DMS 273 (cell line): ENCODE results near the gene SLIT1.
"Not testable (repeated sequence)": the region's sequence is repeated elsewhere in the genome, so short reads cannot be mapped to it uniquely, and the experiment has no call there.

Experiments
- DNase-seq: peaks from one replicate; lab custom pipeline; 2025; ENCODE audit not compliant: unreplicated experiment; lab: John Stamatoyannopoulos, UW

Gene SLIT1

DNA sequence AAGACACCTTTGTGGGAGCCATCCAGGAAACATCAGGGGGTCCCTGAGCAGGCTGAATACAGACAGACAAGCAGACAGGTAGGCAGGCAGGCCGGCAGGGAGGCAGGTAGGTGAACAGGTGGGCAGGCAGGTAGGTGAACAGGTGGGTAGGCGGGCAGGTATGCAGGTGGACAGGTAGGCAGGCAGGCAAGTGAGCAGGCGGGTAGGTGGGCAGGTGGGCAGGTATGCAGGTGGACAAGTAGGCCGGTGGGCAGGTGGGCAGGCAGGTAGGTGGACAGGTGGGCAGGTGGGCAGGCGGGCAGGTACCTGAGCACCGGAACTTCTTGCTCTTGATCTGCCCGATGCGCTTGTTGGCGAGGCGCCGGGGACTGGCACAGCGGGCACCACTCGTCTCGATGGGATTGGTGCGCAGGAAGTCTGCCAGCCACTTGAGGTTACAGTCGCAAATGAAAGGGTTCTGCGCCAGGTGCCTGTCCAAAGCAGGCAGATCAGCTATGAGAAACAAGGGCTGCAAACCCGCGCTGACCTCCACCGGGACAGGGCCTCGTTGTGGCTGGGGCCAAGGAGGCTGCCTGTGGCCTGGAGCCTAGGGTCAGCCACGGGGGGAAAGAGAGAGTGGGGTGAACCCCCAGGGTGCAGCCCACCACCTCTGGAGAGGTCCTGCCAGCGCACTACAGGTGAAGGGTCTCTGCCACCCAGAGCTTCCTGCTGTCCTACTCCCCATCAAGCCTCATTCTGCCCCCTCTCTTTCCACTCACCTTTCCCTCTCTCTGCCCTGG lies 136.9 kb downstream of the SLIT1 start:
- DNase-seq, result no peak

DNA sequence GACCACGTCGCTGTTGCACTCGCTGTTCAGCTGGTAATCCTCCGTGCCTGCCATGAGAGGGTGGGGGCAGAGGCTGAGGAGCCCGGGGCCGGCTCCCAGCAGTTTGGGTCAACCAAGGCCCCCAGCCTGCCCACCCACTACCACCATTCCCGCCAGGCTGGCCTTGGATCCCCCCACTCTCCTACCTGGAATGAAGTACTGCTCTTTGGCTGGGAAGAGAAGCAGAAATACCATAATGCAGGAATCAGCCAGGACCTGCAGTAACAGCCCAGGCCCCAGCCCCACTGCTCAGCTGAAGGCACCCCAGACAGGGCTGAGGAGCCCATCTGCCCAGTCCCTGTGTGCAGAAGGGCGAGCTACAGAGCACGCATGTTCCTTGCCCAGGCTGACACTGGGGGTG lies 138.0 kb downstream of the SLIT1 start:
- no peak for DNase-seq

DNA sequence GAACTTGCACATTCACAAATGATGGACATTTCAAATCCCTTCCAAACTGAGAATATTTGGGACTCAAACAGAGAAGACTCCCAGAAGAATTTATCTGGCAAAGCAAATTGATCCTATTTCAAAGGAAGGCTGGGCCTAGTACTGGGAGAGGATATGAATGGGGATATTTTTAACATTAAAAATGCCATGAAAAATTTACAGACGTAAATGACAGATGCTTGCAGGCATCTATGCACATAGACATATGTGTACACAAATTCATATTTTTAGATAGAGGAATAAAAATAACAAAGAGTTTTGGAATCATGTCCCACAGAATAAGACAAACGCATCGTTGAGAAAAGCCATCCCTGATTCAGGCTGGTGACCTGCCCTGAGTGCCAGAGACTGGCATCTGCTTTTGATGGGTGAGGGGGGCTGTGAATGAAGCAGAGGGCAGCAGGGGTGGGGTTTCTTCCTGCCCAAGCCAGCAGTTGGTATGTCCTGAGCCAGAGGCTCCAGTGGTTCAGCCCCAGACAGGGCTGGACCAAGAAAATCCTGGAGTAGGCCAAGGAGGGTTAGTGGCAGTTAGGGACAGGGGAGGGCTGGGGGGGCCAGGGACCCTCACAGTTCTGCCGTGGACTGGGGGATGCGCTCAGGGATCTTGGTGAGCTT lies 138.5 kb downstream of the SLIT1 start:
- no peak for DNase-seq

DNA sequence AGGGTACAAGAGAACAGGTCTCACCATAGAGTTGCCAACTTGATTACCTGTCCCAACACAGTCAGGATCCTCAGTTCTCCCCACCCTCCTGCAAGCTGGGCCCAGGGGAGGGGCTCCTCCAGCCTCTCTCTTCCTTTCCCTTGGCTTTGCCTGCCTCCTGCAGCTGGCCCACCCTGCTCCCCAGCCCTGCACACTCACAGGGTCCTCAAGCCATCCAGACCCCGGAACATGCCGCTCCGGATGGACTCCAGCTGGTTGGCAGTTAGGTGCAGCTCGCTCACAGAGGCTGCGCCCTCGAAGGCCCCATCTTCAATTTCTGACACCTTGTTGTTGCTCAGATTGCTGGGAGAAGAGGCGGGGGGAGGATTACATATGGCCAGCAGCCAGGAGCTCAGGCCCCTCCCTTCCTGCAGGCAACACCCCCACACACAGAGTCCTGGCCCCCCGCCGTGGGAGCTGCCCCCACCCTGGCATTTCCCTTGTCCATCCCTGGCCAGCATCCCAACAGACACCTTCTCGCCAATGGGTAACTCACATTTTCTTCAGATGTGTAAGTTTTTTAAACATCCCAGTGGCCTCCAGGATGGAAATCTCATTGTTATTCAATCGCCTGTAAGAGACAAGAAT lies 139.2 kb downstream of the SLIT1 start:
- DNase-seq, result no peak

DNA sequence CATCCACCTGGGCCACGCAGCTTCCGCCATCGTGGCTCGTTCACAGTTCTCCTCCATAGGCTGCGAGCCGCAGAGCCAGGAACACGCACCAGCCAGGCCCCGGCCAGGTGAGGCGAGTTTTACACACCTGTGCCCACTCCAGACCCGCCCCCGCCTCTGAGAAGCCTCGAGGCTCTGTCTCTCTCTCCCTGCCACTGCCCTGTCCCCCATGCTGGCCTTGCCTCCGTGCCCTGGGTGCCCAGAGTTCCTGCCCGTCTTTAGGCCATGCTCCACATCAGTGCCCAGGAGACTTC lies 142.2 kb downstream of the SLIT1 start:
- no peak for DNase-seq

DNA sequence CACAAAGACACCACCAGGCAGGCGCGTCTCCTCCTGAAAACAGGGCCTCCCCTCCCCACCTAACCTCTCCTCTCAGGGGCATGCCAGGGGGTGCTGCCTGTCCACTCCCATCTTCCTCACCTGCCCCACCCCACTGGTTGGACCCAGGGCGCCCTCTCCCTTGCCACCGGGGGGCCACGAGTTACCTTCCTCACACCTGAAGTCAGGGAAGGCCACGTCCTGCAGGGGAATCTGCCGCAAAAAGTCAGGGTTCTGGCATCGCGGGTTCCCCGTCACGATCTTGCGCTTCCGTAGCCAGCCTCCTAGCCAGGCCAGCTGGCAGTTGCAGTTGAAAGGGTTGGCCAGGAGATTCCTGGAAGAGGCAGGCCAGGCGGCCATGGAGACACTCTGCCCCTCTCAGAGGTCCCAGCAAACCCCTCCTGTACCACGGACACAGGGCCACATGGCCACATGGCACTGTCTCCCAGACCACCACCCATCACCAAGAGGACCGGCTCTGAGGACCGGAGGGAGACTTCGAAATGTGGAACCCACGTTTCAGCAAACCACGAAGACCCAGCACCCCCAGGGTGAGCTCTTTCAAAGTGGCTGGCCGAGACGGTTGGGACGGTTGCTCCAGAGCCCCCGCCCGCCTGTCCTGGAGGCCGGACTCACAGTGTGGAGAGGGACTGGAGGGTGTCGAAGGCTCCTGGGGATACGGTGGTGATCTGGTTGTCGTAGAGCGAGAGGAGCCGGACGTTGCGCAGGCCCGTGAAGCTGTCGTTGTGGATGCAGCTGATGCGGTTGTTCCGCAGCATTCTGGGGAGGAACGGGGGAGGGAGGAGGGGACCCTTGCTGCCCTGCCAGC lies 142.8 kb downstream of the SLIT1 start:
- DNase-seq, result no peak

DNA sequence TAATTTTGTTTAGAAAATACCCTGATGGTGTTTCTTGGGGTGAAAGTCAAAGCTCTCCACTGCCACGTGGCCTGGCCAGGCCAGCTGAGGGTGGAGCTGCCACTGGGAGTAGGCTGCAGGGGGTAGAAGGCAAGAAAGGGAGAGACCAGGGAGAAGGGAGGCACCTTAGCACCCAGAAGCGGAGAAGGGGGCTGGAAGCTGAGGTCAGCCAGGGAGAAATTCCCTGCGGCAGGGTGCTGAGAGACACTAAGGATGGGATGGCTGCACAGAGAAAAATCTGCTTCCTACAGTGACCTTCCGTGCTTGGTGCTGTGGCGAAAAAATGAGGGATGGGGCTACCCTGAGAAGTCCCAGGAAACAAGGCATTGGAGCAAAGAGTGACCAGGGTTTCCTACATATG lies 143.7 kb downstream of the SLIT1 start:
- no peak for DNase-seq

DNA sequence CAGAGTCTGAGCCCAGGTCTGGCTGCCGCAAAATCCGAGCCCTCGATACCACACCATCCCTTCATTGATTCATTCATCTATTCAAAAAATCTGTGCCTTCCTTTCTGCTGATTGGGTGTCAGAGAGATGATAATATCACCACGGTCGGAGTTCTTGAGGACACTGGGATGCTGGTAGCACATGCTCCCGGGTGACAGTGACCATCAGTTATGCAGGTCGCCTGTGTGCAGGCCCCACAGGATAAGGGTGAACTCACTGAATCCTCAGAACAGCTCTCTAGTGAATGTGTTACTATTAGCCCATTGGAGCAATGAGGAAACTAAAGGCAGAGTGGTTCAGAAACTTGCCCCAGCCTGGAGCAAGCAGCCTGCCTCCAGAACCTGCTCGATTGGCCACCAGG lies 145.1 kb downstream of the SLIT1 start:
- no peak for DNase-seq

DNA sequence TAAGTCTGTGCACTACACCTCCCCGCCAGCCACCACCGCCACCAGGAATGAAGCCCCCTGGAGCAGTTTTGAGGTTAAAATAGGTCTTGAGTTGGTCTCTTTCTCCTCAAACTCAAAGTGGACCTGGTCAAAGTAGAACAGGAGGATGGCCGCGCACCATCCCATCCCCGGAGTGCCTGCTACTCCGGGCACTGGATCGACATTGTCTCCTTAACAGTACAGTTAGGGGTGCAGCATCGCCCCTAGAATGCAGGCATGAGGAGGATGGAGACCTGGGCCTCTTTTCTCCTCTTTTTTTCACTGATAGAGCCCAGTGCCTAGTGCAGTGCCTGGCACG lies 145.5 kb downstream of the SLIT1 start:
- no peak for DNase-seq

DNA sequence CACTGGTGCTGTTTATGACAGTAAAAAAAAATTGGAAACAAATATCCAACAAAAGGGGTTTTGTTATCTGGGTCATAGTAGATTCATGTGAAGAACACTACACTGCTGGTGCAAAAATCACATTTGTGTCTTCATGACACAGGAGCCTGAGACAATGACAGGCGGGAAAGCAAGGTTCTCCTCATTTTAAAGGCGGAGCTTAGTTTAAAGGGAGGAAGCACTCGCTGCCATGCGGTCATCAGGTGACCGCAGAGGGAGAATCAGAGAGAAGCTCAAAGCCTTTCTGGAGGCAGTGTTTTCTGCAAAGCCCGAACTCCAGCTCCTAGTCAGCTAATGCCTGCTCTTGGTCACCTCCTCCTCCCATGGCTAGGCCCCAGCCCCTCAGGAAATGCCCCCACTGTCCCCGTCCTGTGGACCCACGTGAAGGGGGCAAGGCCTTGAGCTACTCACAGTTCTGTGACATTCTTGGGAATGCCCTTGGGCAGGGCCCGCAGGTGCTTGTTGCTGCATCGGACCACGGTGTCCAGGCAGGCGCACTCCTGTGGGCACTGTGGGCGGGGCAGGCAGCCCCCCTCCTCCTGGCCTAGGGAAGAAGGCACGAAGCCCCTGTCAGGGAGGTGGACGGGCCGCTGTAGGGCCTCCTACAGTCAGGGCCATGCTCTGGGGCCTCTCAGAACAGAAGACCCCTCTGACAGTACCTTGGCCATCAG lies 146.1 kb downstream of the SLIT1 start:
- no peak for DNase-seq

DNA sequence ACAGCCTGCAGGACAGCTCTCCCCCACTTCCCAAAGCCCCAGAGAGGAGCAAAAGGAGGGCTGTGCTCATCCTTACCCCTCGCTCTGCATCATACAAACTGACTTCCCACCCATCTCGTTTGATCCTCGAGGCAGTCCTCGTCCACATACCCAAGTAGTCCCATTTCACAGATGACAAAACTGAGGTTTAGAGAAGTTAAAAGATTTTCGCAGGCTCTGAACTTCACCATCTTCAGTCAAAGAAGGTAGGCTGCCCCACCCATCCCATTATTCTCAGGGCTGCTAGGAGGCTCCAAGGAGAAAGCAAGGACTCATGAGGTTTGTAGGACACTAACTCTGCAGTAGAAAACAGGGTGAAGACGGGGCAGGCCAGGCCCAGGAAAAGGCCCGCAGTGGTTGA lies 147.1 kb downstream of the SLIT1 start:
- no peak for DNase-seq

DNA sequence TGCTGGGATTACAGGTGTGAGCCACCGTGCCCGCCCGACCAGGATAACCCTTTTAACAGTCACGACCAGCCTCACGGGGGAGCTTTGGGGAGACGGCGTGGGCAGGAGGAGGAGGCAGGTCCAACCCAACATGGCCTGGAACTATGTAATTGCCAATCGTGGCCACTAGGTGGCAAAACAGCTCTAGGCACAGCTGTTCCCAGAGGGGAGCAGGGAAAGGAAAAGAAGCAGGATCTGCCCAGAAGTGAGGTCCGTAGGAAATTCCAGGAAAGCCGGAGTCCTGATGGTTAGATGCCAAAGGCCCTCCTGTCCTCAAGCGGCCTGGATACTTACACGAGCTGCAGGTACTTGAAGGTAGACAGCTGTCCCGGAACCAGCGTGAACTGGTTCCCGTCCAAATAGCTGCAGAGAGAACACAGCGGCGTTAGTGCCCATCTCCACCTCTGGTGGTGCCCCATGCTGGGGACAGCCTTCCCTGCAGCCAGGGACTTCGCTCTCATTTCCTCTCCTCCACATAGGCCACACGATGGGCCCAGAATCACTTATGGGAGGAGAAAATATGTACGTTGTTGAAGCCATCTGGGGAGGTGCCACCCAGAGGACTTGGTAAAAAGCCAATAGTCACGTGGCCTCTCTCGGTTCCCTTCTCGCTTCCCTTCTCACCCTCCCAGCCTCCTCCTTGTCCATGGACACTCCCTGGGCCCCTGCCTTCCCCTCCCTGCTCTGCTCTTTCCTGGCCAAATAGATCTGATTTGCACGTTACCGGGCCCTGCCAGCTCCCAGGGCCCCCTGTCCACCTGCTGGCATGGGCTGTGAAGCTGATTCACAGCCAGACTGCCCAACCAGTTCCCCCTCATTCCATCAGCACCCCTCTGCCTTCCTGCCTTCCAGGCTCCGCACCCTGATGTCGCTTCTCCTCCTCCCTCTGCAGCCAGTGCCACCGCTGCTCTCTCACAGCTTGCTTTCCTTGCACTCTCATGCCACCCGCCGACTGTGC lies 148.1 kb downstream of the SLIT1 start:
- peak; percentile 93 for DNase-seq

DNA sequence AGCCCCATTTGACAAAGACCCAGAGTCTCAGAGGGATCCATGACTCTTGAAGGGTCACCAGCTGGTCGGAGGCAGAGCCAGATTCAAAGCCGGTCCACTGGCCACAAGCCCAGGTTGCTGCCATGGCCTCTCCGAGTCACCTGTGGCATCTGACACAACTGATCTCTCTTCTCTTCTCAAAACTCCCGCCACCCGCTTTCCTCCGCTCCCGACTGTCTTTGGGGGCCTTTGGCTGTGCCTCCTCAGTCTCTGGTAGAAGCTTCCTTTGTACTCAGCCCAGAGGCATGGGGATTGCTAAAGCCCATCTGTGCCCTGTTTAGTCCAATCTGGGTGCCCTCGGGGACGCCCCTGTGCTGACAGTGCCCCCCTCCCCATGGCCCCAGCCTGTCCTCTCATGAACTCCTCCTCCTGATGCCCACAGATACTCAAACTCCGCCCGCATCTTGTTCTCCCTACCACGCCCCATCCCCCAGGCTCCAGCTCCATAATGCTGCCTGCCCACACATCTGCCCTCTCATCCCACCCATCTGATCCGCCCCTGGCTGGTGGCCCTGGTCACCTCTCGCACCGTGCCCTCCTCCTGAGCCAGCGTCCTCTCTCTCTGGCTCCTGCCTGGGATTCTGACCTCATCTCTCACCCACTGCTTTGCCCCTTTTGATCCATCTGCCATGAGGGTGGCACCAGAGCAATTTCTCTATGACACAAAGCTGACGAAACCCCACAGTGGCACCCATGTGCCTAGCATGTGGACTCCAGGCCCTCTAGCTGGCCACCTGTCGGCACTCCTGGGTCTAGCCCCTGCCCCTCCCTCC lies 150.6 kb downstream of the SLIT1 start:
- DNase-seq, result no peak

DNA sequence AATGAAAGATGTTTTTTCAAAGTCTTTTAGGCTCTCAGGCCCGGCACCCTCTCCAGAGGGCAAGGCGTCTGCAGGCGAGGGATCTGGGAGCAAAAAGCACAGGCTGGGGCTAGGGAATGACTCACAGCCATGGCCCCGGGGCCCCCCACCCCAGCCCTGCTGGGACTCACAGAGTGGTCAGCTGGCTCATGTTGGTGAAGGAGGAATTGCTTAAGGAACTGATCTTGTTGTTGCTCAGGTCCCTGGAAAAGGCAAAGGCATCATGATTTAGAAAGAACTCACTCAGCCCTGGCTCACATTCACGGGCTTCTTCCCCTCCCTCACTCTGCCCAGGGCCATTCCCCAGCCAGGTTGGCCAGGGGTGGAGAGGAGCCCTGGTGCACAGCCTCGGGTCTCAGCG lies 151.5 kb downstream of the SLIT1 start:
- no peak for DNase-seq

DNA sequence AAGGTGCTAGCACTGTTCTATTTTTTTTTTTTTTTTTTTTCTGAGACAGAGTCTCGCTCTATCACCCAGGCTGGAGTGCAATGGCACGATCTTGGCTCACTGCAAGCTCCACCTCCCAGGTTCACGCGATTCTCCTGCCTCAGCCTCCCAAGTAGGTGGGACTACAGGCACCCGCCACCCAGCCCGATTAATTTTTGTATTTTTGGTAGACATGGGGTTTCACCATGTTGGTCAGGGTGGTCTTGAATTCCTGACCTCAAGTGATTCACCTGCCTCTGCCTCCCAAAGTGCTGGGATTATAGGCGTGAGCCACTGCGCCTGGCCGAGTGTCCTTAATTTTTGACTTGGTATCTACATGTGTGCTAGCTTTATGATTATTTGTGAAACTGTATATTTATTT lies 151.9 kb downstream of the SLIT1 start:
- not testable (repeated sequence) for DNase-seq

DNA sequence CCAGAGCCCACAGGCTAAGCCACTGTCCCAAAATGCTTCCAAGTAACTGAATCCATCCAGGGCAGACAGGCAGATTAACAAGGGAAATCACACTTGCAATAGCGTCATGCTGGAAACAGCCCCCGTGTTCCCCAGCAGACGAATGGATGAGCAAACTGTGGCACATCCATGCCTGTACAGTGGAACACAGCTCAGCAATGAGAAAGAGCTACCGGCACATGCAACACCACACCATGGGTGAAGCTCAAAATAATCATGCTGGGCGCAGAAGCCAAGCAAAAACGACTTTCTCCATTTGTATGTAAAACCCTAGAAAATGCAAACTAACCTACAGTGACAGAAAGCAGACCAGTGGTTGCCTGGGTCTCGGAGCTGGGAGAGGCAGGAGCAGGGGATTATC lies 153.1 kb downstream of the SLIT1 start:
- DNase-seq, result no peak

DNA sequence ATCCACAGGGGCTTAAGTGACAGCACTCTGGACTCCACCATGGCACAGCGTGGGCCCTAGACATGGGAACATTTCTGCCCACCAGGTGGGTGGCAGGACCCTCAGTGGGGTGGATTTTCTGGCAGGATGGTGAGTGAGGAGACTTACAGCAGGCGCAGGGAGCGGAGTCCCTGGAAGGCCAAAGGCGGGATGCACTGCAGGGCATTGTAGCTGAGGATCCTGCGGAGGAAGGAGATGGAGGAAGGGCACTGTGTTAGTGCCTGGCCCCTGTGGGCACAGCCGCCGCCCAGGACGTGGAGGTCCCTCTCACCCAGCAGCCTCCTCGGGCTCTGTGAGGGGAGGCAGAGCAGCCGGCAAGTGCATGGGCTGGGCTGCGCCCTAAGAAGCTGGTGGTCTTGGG lies 154.3 kb downstream of the SLIT1 start:
- no peak for DNase-seq

DNA sequence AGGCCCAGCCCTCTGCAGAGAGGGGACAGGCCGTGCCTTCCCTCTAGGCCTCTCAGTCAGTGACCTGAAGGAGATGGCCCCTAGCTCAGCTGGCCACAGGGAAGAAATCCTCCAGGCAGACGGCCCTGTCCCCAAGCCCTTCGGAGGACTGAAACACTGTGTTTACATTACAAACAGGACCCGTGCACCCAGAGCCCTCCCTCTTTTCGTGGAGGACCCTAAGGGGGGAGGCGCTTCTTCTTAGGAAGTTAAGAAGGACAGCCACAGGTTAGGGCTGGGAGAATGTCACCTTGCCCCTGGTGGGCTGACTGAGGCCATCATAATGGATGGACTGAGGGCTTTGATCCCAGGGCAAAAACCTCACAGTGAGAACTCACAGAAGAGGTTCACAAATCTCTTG lies 154.9 kb downstream of the SLIT1 start:
- DNase-seq, result no peak

DNA sequence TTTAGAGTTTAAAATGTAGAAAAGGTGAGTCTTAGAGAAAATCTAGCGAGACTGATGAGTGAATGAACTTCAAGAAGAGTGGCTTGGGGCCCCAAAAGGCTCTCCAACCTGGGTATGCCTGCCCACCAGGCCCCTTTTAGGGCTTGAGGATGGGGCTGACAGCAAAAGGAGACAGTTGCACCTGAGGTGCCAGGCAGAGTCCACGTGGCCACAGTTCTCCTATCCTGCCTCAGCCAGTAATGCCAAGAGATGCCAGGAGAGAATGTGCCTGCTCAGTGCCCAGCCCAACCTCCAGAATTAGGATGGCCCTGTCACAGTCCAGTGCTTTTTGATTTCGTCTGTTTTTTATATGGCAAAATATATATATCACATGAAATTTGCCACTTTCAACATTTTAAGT lies 156.5 kb downstream of the SLIT1 start:
- no peak for DNase-seq
